ENCODE results near the gene FAM227A. TPM values are rescaled to one million over a fixed set of nuclear protein-coding genes. Genes with fewer than 3 reads are reported as not detected.

Gene FAM227A
- polyA plus RNA-seq, 3 donors = not detected

GRCh38 chr22:38653741-38654140 lies 2.5 kb downstream of the FAM227A start:
- no peak for DNase-seq
- Mint-ChIP-seq H3K36me3 (no peaks in the 10 kb centered on the region), H3K27me3 (ENCODE audit: low read depth in 3 of 3) (peaks cover 0 to 3% (median 0%) of the 10 kb centered on the region in 3 donors), H3K27ac (no peak overlapping the region), H3K4me3 (no peak overlapping the region), H3K9me3 (no peaks in the 10 kb centered on the region), H3K4me1 (peaks cover 17% of the 10 kb centered on the region)
- Histone ChIP-seq H3K36me3 (replicated peaks in 1 of 2; ENCODE audit: control insufficient read depth in 1 of 2, insufficient read depth in 2 of 2, low read length in 2 of 2) (no peaks in the 10 kb centered on the region), H3K27ac (ENCODE audit: low read depth in 1 of 2, low read length in 2 of 2) (no peak overlapping the region), H3K4me1 (ENCODE audit: control insufficient read depth in 1 of 2, insufficient read depth in 2 of 2, low read length in 2 of 2) (peaks cover 12 to 17% of the 10 kb centered on the region in 2 donors), H3K27me3 (ENCODE audit: control insufficient read depth in 2 of 2, insufficient read depth in 2 of 2, low read length in 2 of 2) (no peaks in the 10 kb centered on the region), H2AFZ (ENCODE audit: insufficient read depth, low read depth, low read length, poor library complexity, severe bottlenecking) (no peak overlapping the region), H3K4me2 (replicated peaks; ENCODE audit: extremely low read depth, low read length, poor library complexity, severe bottlenecking) (no peak overlapping the region), H4K20me1 (ENCODE audit: insufficient read depth, low read length) (no peaks in the 10 kb centered on the region), H3K9me3 (replicated peaks in 1 of 2; ENCODE audit: control insufficient read depth in 1 of 2, insufficient read depth in 1 of 2, low read length in 2 of 2) (no peaks in the 10 kb centered on the region), H3K79me2 (ENCODE audit: insufficient read depth, low read length) (no peaks in the 10 kb centered on the region), H3K9ac (ENCODE audit: insufficient read depth, low read length, poor library complexity, severe bottlenecking) (no peak overlapping the region), H3K4me3 (replicated peaks in 1 of 3; ENCODE audit: low read depth in 2 of 3, low read length in 3 of 3) (no peak overlapping the region)
- TF ChIP-seq CTCF (IDR thresholded peaks at IDR 0.05) = no peak
- intact Hi-C loops (cut with micrococcal nuclease) = no loop called here
- 94% methylated on average over 3 of the region's 8 CpGs for WGBS (ENCODE audit: insufficient coverage)

- Histone ChIP-seq H4K20me1 (ENCODE audit: insufficient read depth, low read length) (no peaks in the 10 kb centered on the region), H3K79me2 (ENCODE audit: insufficient read depth, low read length) (no peaks in the 10 kb centered on the region), H3K27ac (ENCODE audit: low read depth in 1 of 2, low read length in 2 of 2) (no peak overlapping the region), H3K9me3 (replicated peaks in 1 of 2; ENCODE audit: control insufficient read depth in 1 of 2, insufficient read depth in 1 of 2, low read length in 2 of 2) (no peaks in the 10 kb centered on the region), H3K4me3 (replicated peaks in 1 of 3; ENCODE audit: low read depth in 2 of 3, low read length in 3 of 3) (no peak overlapping the region), H3K27me3 (ENCODE audit: control insufficient read depth in 2 of 2, insufficient read depth in 2 of 2, low read length in 2 of 2) (no peaks in the 10 kb centered on the region), H2AFZ (ENCODE audit: insufficient read depth, low read depth, low read length, poor library complexity, severe bottlenecking) (no peak overlapping the region), H3K4me1 (ENCODE audit: control insufficient read depth in 1 of 2, insufficient read depth in 2 of 2, low read length in 2 of 2) (peaks cover 12 to 17% of the 10 kb centered on the region in 2 donors), H3K36me3 (replicated peaks in 1 of 2; ENCODE audit: control insufficient read depth in 1 of 2, insufficient read depth in 2 of 2, low read length in 2 of 2) (no peaks in the 10 kb centered on the region), H3K4me2 (replicated peaks; ENCODE audit: extremely low read depth, low read length, poor library complexity, severe bottlenecking) (no peak overlapping the region), H3K9ac (ENCODE audit: insufficient read depth, low read length, poor library complexity, severe bottlenecking) (no peak overlapping the region)
- TF ChIP-seq CTCF (IDR thresholded peaks at IDR 0.05) = no peak
- H3K27ac Mint-ChIP-seq = no peak overlapping the region
- no peaks in the 10 kb centered on the region for H3K9me3 Mint-ChIP-seq
- intact Hi-C loops (cut with micrococcal nuclease) = no loop called here
- no peak overlapping the region for H3K4me3 Mint-ChIP-seq
- DNase-seq = no peak
- peaks cover 17% of the 10 kb centered on the region for H3K4me1 Mint-ChIP-seq
- H3K36me3 Mint-ChIP-seq = no peaks in the 10 kb centered on the region
- H3K27me3 Mint-ChIP-seq (ENCODE audit: low read depth in 3 of 3) = peaks cover 0 to 3% (median 0%) of the 10 kb centered on the region in 3 donors
Measured at GRCh38 chr22:38652859-38653258, 3.3 kb downstream of the FAM227A start.

Data from CD14-positive monocyte (primary cell).